GM12873 (cell line): ENCODE results near the gene ROCK2.

Experiments used
- TF ChIP-seq, protein P1 (sequence below): IDR thresholded peaks from 2 replicates; pipeline ENCODE4 v1.5.1; 2012; ENCODE audit warnings: low read depth, mild to moderate bottlenecking, moderate library complexity, low read length, control low read depth; ENCODE audit not compliant: insufficient read depth; ENCODE audit errors: missing control alignments

The ROCK2 gene

GRCh38 chr2:11133936-11134320 lies 210.5 kb downstream of the ROCK2 start:
- TF ChIP-seq, protein P1, sequence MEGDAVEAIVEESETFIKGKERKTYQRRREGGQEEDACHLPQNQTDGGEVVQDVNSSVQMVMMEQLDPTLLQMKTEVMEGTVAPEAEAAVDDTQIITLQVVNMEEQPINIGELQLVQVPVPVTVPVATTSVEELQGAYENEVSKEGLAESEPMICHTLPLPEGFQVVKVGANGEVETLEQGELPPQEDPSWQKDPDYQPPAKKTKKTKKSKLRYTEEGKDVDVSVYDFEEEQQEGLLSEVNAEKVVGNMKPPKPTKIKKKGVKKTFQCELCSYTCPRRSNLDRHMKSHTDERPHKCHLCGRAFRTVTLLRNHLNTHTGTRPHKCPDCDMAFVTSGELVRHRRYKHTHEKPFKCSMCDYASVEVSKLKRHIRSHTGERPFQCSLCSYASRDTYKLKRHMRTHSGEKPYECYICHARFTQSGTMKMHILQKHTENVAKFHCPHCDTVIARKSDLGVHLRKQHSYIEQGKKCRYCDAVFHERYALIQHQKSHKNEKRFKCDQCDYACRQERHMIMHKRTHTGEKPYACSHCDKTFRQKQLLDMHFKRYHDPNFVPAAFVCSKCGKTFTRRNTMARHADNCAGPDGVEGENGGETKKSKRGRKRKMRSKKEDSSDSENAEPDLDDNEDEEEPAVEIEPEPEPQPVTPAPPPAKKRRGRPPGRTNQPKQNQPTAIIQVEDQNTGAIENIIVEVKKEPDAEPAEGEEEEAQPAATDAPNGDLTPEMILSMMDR = no peak

GRCh38 chr2:11133238-11133935 lies 211.0 kb downstream of the ROCK2 start:
- TF ChIP-seq, protein P1 = no peak

- TF ChIP-seq, protein P1 = no peak
Measured at GRCh38 chr2:11132036-11132671, 212.3 kb downstream of the ROCK2 start.

- TF ChIP-seq, protein P1 = no peak
Measured at GRCh38 chr2:11131166-11131920, 213.1 kb downstream of the ROCK2 start.
